ENCODE results near the gene GNAI2. TPM values are rescaled to one million over a fixed set of nuclear protein-coding genes. Genes with fewer than 3 reads are reported as not detected.
"Not testable (repeated sequence)": the region's sequence is repeated elsewhere in the genome, so short reads cannot be mapped to it uniquely, and the experiment has no call there.

The GNAI2 gene
- total RNA-seq, 1 donor from 2014 or later = 97.9 TPM

GRCh38 chr3:50242381-50242770 is 6.4 kb downstream of the GNAI2 start:
- no peak overlapping the region for H3K4me3 ChIP-seq (ENCODE audit: low read depth, low read length)
- no peak for TF ChIP-seq CTCF (IDR thresholded peaks at IDR 0.05; ENCODE audit: insufficient read depth, low read length, severe bottlenecking)

GRCh38 chr3:50242851-50243542 is 7.0 kb downstream of the GNAI2 start:
- DNase-seq (ENCODE audit: low read depth) = no peak
- no peak for TF ChIP-seq CTCF (IDR thresholded peaks at IDR 0.05; ENCODE audit: insufficient read depth, low read length, severe bottlenecking)
- no peak overlapping the region for H3K4me3 ChIP-seq (ENCODE audit: low read depth, low read length)
- peaks cover 11% of the 10 kb centered on the region for H3K36me3 ChIP-seq (ENCODE audit: control insufficient read depth, insufficient read depth, low read length)
- no peaks in the 10 kb centered on the region for H3K27me3 ChIP-seq (ENCODE audit: control insufficient read depth, insufficient read depth, low read length)
- FAIRE-seq = no peak

More at GRCh38 chr3:50242381-50242770, 6.4 kb downstream of the GNAI2 start:
- peaks cover 11% of the 10 kb centered on the region for H3K36me3 ChIP-seq (ENCODE audit: control insufficient read depth, insufficient read depth, low read length)
- DNase-seq (ENCODE audit: low read depth) (no peak), FAIRE-seq (no peak)
- H3K27me3 ChIP-seq (ENCODE audit: control insufficient read depth, insufficient read depth, low read length) = no peaks in the 10 kb centered on the region

- FAIRE-seq = no peak
- no peak for DNase-seq (ENCODE audit: low read depth)
- no peaks in the 10 kb centered on the region for H3K27me3 ChIP-seq (ENCODE audit: control insufficient read depth, insufficient read depth, low read length)
- no peak for TF ChIP-seq CTCF (IDR thresholded peaks at IDR 0.05; ENCODE audit: insufficient read depth, low read length, severe bottlenecking)
- no peak overlapping the region for H3K4me3 ChIP-seq (ENCODE audit: low read depth, low read length)
- H3K36me3 ChIP-seq (ENCODE audit: control insufficient read depth, insufficient read depth, low read length) = peaks cover 11% of the 10 kb centered on the region
These were observed 7.5 kb downstream of the GNAI2 start for GRCh38 chr3:50243543-50243895.

- not testable (repeated sequence) for FAIRE-seq; H3K27me3 ChIP-seq (ENCODE audit: control insufficient read depth, insufficient read depth, low read length); DNase-seq (ENCODE audit: low read depth); H3K4me3 ChIP-seq (ENCODE audit: low read depth, low read length)
- peaks cover 13% of the 10 kb centered on the region for H3K36me3 ChIP-seq (ENCODE audit: control insufficient read depth, insufficient read depth, low read length)
These were observed 8.8 kb downstream of the GNAI2 start for GRCh38 chr3:50244813-50245212.

- TF ChIP-seq CTCF (IDR thresholded peaks at IDR 0.05; ENCODE audit: insufficient read depth, low read length, severe bottlenecking) = no peak
- FAIRE-seq (no peak), DNase-seq (ENCODE audit: low read depth) (no peak)
- no peak overlapping the region for H3K4me3 ChIP-seq (ENCODE audit: low read depth, low read length)
- peaks cover 9% of the 10 kb centered on the region for H3K36me3 ChIP-seq (ENCODE audit: control insufficient read depth, insufficient read depth, low read length)
- no peaks in the 10 kb centered on the region for H3K27me3 ChIP-seq (ENCODE audit: control insufficient read depth, insufficient read depth, low read length)
These were observed 9.3 kb downstream of the GNAI2 start for GRCh38 chr3:50245251-50245745.

- Histone ChIP-seq H3K4me3 (ENCODE audit: low read depth, low read length) (peak overlapping the region; percentile 24), H3K27me3 (ENCODE audit: control insufficient read depth, insufficient read depth, low read length) (no peaks in the 10 kb centered on the region), H3K36me3 (ENCODE audit: control insufficient read depth, insufficient read depth, low read length) (peaks cover 8% of the 10 kb centered on the region)
- FAIRE-seq = no peak
- TF ChIP-seq CTCF (IDR thresholded peaks at IDR 0.05; ENCODE audit: insufficient read depth, low read length, severe bottlenecking) = peak; percentile 93
- DNase-seq (ENCODE audit: low read depth) = peak; percentile 69
These were observed 10.0 kb downstream of the GNAI2 start for GRCh38 chr3:50245831-50246516.
